Choroid plexus epithelial cell (primary cell): ENCODE data around the gene DNAJC2.

Source experiments
- DNase-seq: peaks from one replicate; pipeline ENCODE4 v3.0.0-alpha.2; 2010; ENCODE audit warnings: low read depth
- H3K4me3 ChIP-seq: 2 replicates; pipeline ENCODE4 v1.5.1; 2011; ENCODE audit warnings: low read depth, mild to moderate bottlenecking, control low read depth, low read length, moderate library complexity
- TF ChIP-seq, protein P1 (sequence below): conservative IDR thresholded peaks from 2 replicates; pipeline ENCODE4 v1.5.1; 2011; ENCODE audit warnings: low read depth, mild to moderate bottlenecking, control low read depth, inconsistent platforms, low read length, moderate library complexity

DNAJC2 gene

DNA sequence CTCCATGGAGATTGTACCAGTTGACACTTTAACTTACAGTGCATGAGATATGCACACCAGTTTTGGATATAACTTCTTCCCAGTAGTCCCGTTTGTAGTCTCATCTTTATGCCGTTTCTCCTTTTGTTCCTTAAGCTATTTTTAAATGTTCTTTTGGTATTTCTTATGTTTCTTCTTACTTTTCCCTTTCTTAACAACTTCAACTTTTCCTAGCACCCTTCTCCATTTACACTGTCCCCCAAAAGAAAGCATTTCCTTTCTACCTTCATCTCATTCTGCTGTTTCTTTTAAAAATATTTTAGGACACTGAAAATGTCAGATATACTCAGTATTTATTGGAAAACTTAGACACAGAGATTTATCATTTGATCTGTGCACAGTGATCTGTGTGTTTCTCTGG, 4.4 kb upstream of the DNAJC2 start:
- TF ChIP-seq, protein P1, sequence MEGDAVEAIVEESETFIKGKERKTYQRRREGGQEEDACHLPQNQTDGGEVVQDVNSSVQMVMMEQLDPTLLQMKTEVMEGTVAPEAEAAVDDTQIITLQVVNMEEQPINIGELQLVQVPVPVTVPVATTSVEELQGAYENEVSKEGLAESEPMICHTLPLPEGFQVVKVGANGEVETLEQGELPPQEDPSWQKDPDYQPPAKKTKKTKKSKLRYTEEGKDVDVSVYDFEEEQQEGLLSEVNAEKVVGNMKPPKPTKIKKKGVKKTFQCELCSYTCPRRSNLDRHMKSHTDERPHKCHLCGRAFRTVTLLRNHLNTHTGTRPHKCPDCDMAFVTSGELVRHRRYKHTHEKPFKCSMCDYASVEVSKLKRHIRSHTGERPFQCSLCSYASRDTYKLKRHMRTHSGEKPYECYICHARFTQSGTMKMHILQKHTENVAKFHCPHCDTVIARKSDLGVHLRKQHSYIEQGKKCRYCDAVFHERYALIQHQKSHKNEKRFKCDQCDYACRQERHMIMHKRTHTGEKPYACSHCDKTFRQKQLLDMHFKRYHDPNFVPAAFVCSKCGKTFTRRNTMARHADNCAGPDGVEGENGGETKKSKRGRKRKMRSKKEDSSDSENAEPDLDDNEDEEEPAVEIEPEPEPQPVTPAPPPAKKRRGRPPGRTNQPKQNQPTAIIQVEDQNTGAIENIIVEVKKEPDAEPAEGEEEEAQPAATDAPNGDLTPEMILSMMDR = no peak
- peak overlapping the region; percentile 79 for H3K4me3 ChIP-seq
- DNase-seq = no peak

DNA sequence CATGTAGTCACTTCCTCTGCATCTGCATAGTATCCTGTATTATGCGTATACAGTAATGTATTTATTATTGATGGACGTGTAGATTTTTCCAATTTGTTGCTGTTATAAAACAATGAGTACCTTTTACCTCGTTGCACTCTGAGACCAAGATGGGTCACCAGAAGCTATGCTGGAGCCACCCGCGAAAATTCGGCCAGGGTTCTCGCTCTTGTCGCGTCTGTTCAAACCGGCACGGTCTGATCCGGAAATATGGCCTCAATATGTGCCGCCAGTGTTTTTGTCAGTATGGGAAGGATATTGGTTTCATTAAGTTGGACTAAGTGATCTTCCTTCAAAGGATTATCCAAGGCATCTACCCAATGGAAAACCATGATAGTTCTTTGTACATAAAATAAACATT, 3.9 kb upstream of the DNAJC2 start:
- TF ChIP-seq, protein P1 = no peak
- peak overlapping the region; percentile 79 for H3K4me3 ChIP-seq
- DNase-seq = no peak

DNA sequence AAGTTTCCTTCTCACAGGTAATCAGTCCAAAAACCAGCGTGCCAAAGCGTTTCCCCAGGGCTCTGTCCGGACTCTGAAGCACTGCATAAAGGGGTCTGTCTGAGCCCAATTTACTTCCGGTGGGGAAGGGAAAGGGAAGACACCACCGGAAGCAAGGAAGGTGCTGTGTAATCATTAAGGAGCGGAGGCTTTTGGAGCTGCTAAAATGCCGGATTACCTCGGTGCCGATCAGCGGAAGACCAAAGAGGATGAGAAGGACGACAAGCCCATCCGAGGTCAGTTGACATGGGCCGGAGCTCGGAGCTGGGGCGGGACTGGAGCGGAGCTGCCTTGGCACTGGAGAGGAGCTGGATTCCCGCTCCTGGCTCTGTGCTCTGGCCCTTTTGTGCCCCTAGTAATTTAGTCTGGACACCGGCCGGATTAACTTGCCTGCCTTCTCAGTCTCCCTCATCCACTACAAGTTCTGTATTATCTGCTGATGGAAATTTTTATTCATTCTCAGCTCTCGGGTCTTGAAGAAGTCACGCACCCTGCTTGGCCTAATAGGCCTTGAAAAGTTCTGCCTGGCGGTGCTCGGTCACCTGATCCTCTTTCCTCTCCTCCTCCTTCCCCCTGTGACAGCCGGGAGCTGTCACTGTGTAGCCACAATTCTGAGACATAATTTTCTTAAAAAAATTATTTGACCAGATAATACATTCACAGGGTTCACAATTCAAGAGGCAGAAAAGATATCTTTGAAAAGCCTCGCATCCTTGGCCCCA, 3.1 kb upstream of the DNAJC2 start, which contains the start of gene PSMC2:
Gene PSMC2, plus strand, starts transcription at position 137 of the 761 bp plus-strand sequence. Its CDS starts 69 bp downstream, at position 206.
- peak; percentile 95 for DNase-seq
- H3K4me3 ChIP-seq = peak within 1 kb of the TSS; percentile 79
- TF ChIP-seq, protein P1 = no peak

DNA sequence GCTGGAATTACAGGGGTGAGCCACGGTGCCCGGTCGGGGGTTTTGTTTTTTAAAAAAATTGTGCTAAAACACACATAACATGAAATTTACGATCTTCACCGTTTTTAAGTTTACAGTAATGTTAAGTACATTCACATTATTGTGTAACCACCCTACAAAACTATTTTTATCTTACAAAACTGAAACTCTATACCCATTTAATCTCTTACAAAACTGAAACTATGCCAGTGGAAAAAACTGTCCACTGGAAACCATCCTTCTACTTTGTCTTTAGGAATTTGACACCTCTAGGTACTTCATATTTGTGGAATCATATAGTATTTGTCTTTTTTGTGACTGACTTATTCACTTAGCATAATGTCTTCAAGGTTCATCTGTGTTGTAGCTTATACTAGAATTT, 1.8 kb upstream of the DNAJC2 start:
- DNase-seq = peak; percentile 24
- H3K4me3 ChIP-seq = no peak overlapping the region
- TF ChIP-seq, protein P1 = no peak

DNA sequence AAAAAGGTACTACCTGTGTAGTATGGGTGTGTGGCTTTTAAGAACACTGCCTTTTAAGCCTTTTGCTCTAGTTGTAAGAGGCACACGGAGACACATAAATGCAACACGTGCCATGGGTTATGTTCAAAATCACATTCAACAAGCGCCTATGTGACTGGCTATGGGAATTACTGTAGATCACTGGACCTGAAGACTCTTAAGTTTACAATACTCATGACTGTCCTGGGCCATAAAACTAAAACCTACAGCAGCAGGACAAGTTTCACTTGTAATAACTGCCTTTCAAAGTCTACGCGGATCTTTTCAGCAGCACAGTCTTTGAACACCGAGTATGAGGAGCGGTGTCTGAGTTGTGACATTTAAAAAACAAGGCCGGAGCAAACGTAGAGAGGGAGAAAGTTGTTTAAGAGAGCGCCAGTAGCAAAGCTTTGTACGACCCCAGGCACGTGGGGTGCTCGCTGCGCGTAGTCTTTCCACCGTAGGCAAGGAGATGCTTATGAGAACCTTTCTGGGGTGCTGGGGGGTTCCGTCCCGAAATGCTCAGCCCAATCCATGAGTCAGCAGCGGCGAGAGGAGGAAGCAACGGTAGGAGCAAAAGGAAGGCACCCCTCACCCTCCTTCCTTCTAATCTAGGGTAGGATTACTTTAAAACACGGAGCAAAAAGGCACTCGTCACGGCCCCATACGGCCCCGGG, 662 bp downstream of the DNAJC2 start:
- peak; percentile 43 for DNase-seq
- TF ChIP-seq, protein P1 = no peak
- peak overlapping the region; percentile 91 for H3K4me3 ChIP-seq

DNA sequence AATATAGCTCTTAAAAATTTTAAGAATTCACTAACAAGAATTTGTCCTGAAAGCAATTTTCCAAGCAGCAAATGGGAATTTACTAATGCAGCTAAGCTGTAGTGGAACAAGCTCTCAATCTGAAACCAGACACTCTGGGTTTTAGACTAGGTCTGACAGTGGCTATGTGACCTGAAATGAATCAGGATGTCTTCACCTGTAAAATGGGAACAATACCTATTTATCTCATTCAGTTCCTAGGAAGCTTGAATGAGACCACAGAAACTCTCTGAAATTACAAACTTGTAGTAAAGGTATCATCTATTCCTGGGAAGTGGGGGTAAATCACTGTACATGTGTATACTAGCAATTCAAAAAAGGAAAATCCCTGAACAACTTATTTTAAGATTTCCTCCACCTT, 1.2 kb downstream of the DNAJC2 start:
- TF ChIP-seq, protein P1 = no peak
- H3K4me3 ChIP-seq = peak overlapping the region; percentile 91
- no peak for DNase-seq
